GM18508 (cell line): Measurements from ENCODE around the gene LDB3.

Source experiments
- ATAC-seq: cut with Tn5 transposase; IDR thresholded peaks from one replicate; pipeline ENCODE4 v1.9.1; 2021; ENCODE audit warnings: moderate number of reproducible peaks; ENCODE audit not compliant: insufficient read depth, unreplicated experiment

The LDB3 gene

DNA sequence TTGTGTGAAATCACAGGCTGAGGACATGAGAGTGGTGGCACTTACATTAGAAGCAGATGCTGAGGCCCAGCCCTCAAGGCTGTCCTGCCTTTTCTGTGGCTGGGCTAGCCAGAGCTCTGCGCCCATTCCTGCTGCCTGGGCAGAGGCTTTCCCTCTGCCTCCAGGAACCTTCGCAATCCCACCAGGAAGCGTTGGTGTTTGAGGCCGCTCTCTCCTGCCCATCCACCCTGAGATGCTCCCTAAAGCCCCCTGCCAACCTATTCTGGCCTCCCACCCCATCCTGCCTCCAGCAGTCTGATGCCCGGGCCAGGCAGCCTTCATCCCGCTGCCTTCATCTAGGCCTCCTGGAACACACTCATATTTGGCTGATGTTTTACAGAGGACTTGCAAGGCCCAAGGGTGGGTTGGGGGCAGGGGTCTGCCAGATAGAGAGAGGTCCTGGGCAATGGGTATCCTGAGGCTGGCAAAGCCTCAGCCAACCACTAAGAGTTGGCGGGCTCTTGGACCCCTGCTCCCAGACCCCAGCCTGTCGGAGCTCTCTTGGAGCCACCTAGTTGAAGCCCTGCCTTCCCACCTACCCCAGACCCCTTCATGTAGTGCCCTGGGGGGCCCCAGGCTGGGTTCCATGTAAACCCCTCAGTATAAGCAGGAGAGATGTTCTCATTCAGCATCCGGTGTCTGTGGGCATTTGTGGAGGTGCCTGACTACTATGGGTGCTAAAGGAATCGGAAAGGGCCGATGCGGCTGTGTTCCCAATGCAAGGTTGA is 32.7 kb downstream of the LDB3 start:
- ATAC-seq: no peak

DNA sequence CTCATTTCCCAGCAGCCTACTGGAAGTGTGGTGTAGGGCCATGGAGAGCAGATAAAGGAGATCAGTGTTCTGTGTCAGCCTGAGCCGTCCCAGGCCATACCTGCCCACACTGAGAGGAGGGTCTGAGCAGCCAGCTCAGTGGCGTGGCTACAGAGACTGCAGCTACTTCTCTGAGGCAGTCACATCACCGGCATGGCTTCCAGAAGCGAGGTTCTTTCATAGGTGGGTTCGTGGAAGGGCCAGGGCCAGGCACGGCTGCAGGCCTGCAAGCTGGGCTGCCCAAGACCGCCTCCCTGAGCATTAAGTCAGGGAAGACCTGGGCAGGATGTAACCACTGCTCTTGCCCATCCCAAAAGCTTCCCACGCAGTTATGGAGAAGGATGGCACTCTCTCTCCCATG is 34.9 kb downstream of the LDB3 start:
- no peak for ATAC-seq

DNA sequence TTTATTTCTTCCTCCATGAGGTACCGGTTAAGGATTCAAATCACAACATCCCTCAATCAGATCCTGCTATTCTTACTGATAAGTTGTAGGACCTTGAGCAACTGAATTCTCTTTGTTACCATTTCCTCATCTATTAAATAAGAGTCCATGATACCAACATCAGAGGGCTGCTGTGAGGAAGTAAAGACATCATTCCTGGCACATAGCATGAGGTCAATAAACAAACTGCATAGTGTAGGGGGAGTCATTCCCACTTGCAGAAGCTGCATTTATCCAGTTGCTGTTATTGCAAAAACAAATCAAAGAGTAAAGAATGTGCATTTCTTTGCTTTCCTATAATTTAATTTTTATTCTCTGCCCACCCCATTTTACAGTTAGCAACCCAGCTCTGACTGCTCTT is 36.8 kb downstream of the LDB3 start:
- ATAC-seq: no peak

DNA sequence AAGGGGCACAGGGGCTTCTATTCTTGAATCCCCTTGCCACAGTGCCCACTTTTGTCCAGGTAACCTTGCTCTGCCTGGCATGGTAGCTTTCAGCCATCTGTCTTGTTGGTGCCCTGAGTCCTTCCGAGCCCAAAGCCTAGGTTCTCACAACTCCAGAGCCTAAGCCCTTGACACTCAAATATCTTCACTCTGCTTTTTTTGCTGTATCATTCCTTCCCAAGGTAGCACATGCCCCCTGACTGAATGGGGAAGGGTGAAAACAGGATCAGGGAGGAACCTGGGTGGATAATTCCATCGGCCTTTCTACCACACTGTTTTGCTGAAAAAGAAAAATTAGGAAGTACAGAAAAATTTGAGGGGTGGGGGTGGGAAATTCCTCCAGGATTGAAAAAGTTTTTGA is 37.6 kb downstream of the LDB3 start:
- ATAC-seq: no peak

DNA sequence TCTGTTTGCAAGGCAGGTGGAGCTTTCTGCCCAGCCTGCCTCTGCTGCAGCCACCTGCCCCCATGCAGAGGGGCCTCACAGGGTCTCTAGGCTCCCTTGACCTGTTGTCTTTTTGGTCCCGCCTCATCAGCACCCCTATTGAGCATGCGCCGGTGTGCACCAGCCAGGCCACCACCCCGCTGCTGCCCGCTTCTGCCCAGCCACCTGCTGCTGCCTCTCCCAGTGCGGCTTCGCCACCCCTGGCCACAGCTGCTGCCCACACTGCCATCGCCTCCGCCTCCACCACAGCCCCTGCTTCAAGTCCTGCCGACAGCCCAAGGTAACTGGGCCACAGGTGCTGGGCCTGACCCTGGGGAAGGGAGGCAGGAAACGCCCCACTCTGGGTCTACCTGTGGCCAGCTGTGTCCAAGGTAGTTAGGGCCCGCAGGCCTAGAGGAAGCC is 38.1 kb downstream of the LDB3 start:
- ATAC-seq: no peak

DNA sequence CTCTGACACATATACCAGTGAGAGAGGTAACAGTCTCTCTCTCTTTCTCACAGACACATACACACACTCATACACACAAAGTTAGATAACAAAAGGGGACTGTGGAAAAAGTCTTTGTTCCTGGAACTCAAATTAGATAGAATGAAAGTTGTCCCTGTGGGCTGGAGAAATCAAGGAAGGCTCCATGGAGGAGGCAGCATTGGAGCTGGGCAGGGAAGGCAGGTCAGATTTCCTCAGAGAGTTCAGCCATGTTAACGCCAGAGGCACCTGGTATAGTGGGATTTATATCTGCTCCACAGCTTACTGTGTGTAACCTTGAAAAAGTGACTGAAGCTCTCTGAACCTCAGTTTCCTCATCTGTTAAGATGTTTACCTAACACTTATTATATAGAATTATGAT is 38.7 kb downstream of the LDB3 start:
- ATAC-seq: no peak

DNA sequence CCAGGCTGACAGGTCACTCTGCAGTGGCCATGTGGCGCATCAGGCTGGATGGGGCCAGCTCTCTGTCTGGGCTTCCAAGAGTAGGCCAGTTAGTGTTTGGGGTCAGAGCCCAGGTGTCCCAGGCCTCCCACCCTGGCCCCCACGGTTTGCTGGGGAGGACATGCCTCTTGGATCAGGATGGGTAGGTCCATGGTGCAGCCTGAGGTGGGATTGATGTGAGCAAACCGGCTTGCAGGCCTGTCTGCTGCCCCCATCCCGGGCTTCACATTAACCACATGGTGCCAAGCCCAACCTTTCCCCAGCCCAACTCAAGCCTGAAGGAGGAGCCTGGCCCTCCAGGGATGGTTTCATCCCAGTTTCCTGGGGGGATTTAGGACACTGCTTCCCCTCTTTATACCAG is 39.2 kb downstream of the LDB3 start:
- ATAC-seq: no peak

DNA sequence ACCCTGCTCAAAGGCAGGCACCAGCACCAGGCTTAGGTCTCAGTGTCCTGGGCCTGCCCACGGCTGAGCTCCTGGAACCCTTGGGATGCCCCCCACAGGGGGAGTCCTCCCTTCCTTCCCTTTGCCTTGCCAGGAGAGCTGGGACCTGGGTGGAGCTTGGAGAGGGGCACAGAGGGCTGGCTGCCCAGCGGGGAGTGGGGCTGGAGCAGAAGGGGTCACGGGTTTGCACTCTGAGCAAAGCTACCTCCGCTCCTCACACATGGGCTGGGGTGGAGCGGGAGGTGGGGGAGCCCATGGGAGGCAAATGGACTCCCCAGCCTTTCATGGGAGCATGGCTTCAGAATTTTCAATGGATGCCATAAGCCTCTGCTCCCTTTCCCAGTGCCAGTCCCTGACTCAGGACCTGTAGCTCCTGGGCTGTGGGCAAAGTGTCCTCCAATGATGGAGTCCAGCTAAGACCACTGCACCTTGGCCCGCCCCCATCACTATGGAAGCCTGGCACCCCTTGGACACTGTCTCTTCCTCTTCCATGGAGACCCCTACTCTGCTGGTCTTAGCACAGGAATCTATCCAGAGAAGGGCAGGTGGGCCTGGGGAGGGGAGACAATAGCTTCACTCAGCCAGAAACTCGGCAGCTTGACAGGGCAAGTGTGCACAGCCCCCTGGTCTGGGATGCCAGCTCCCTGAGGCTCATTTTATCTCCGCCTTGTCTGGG is 39.9 kb downstream of the LDB3 start:
- ATAC-seq: no peak

DNA sequence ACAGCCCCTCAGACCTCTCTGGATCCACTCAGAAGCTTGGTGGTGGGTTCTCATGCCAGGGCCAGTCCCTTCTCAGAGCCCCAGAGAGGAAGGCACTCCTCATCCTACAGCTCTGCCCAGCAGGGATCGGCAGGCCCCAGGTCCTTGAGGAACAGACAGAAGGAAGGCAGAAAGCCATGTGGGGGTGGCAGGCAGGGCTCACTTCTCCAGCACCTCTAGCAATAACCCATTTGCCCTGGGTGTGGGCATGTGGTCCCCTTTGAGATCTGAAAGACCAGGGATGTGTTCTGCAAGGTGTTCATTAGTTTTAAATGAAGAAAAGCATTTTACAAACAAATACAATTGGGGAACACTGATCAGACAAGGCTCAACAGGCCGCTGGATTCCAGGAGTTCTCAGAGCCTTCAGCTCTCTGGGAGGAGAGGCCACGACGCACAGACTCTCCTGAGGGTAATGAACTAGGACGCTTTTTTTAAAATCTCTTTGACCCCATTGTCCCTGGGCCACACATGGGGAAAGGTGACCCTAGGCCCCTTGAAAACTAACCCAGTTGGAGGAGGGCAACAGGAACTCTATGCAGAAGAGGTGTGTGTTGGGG is 40.6 kb downstream of the LDB3 start:
- no peak for ATAC-seq

DNA sequence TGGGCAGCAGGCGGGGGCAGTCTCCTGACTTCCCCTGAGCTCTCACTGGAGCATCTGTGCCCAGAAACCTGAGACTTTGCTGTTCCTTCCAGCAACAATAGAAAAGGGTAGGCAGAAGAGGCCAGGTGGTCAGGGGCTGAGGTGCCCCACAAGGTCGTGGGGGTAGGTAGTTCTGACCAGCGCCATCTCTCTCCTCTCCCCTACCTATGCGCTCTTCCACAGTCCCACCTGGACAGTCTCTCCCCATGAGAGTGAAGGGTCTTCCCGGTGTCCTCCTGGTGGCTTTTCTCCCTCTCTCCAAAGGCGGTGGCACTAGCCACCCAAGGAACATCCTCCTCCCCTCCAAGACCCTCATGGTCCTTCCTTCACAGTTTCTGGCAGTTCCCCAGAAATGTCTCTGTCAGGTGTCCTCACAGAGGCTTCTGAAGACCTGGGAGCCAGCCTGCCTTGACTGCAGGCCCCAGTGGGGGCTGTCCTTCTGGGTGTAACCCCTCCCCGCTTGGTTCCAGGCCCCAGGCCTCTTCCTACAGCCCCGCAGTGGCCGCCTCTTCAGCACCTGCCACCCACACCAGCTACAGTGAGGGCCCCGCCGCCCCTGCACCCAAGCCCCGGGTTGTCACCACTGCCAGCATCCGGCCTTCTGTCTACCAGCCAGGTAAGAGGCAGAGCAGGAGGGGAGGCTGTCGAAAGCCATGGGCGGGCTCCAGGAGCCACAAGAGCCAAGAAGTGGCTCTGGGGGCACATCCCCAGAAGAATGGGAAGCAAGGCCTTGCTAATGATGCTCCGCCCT is 41.3 kb downstream of the LDB3 start:
- ATAC-seq: no peak

DNA sequence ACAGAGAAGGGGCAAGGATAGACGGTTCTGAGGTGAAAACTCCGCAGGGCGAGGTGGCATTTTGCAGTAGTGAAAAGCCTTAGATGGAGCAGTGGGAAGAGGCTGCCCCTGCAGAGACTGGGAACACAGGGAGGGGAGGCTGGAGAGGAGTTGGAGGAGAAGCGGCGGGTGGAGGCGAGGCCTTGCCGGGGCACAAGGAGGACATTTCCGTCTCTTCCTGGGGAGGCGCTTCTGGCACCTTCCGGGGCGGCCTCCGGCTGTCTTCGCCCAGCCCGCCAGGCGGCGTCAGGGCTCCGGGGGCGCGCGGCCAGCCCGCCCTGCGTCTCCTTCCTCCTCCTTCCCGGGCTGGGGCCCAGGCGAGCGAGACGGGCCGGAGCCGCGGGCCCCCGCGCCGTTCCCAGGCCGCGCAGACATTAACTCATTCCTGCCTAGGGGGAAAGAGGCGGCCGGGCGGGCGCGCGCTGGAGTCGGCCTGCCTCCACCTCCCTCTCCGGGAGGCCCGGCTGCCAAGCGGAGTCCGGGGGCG is 42.7 kb downstream of the LDB3 start:
- peak; percentile 48 for ATAC-seq

DNA sequence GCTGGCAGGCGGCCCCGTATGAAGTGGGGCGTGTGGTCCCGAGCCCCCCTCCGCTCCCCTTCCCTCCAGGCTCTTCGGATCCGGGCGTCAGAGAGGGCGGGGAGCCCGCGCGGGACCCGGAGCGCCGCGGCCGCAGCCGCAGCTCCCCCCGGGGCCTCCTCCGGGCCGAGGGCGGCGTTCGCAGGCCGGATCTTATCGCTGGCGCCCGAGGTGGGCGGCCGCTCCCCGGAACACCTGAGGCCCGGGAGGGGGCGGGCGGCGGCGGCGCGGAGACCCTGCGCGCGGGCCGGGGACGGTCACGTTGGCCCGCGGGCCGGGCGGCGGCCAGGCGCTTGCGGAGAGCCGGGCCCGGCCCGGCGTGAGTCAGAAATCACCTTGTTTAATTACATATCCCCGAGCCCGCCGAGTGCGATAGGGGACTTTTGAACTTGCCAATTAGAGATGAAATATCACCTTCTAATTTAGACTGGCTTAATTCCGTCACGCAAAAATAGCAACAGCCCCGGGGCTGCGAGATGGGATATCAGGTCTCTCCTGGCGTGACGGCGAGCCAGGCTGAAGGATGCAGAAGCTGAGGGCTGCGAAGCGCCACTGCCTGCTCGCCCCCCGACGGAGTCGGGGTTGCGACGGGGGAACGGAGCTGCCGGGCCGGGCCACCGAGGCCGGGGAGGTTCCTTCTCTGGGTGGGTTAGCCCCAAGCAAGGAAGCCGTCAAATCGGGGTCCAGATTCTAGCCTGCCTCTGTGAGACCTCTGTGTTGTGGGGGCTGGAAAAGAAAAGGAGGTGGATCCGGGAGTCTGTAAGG is 43.4 kb downstream of the LDB3 start:
- ATAC-seq: peak; percentile 19

DNA sequence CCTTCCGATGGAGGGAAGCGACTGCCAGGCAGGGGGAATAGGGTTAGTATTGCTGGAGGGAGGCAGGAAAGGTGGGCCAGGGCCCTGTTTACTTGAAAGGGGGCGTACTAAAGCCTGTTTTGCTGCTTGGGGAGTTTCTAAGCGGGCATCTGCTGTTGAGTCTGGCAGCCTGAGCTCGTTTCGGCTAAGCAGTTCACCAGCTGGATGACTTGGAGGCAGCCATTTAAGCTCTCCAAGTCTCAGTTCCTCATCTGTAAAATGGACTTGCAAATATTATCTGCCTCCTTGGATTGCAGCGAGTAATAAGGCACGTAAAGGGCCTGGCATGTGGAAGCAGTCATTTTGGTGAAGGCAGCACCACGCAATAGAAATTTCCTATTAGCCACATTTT is 44.0 kb downstream of the LDB3 start:
- no peak for ATAC-seq

DNA sequence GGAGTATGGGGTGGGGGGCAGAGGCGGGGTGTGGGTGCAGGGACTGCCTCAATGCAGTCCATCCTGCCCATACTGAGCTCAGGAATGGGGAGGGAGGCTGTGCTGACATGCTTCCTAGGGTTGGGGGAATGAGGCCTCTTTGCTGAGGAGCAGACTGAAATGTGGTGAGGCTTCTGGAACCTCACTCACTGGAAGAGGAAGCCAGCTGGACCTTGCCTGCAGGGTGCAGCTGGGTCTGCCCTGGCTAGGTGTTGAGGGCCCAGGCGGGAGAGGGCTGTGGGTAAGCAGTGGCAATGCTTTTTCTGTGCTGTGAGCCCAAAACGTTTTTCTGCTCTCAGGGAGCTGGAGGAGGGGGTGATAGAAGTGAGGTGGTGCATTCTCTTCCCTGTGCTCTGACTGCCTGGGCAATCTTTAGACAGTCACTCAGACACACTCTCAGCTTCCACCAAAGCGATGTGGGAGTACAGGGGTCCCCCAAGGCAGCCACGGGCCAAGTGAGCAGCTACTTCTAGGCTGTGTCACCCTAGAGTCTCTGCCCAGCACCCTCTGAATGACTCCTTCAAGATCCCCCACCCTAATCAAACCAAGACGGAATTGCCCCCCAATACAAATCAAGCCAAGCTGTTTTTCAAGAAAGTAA is 47.0 kb downstream of the LDB3 start:
- no peak for ATAC-seq

DNA sequence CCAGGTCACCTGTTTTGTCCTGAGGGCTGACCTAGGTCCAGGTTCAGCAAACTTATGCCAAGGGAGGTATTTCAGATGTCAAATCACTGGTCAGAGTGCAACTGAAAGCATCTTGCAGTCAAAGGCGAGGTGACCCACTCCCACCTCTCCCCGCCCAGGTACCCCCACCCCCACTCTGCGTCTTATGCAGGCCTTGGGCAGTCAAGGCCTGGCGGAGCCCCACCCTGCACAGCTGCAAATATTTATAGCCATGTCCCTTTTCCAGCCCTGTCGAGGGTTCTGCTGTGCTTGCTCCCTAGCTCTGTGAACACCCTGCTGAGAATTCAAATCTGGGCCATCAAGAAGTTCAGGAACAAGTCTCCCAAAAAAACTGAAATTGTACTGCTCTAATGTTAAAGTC is 47.5 kb downstream of the LDB3 start:
- no peak for ATAC-seq

DNA sequence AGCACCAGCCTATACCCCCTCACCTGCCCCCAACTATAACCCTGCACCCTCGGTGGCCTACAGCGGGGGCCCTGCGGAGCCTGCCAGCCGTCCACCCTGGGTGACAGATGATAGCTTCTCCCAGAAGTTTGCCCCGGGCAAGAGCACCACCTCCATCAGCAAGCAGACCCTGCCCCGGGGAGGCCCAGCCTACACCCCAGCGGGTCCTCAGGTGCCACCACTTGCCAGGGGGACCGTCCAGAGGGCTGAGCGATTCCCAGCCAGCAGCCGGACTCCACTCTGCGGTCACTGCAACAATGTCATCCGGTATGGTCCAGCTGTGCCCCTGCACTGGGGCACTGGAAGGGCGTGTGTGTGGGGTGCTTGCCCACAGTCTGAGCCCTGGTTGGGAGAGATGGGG is 48.2 kb downstream of the LDB3 start:
- ATAC-seq: no peak

DNA sequence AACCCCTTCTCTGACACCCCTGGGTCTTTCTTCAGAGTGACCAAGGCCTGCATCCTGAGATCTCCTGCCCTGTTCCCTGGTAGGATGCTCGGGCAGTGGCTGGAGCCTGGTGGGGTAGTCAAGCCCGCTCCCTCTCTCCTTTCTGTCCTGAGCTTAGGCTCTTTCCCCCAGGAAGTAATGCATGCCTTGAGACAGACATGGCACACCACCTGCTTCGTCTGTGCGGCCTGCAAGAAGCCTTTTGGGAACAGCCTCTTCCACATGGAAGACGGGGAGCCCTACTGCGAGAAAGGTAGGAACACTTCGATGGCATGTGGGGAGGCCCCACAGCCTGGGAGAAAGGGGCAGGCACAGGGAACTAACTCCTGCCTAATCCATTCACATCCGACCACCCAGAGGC is 50.2 kb downstream of the LDB3 start:
- no peak for ATAC-seq

DNA sequence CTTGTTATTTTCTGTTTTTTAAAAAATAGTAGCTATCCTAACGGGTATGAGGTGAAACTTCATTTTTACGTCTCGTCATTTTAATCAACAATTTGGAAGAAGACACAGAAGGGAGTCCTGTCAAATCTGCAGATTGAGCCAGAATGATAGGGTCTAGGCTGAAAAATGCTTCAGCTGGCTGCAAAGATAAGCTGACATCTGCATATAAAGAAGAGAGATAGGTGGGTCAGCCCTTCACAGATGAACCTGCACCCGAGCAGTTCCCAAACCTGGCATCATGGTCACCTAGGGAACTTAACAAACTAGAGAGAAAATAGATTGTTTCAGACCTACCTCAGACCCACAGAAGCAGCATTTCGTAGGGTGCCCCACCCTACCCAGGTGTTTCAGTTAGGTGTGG is 52.9 kb downstream of the LDB3 start:
- ATAC-seq: no peak

DNA sequence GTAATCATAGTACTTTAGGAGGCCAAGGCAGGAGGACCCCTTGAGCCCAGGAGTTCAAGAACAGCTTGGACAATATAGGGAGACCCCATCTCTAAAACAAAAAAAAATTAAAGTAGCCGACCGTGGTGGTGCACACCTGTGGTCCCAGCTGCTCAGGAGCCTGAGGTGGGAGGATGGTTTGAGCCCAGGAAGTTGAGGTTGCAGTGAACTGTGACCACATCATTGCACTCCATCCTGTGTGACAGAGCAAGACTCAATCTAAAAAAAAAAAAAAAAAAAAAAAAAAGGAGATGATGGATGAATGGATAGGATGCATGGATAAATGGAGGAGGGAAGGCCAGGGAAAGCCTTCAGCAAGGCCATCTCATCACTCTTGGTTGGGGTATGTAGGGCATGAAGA is 54.7 kb downstream of the LDB3 start:
- no peak for ATAC-seq
